ENCODE data around the gene PRICKLE4. TPM values are rescaled to one million over a fixed set of nuclear protein-coding genes. Genes with fewer than 3 reads are reported as not detected.
A peak's percentile ranks its signal among the peaks of the same experiment; 100 is the strongest.

The PRICKLE4 gene
- total and polyA plus RNA-seq, 2 of the 13 experiments (the other 11 are each of a cell fraction or from before 2014, with no cell fraction given) = 0.92 to 1.2 TPM

GRCh38 chr6:41741625-41742490 is 38.7 kb upstream of the PRICKLE4 start (continued):
- TF ChIP-seq ZNF280D (CRISPR knock-in tag; IDR thresholded peaks at IDR 0.05) (no peak; the same call in 1 of the 2 replicates), ZFP37 (CRISPR knock-in tag; IDR thresholded peaks at IDR 0.05; ENCODE audit: borderline replicate concordance) (no peak), ZNF776 (CRISPR knock-in tag; IDR thresholded peaks at IDR 0.05) (no peak), BRD4 (CRISPR knock-in tag; IDR thresholded peaks at IDR 0.05) (no peak), ZNF343 (CRISPR knock-in tag; IDR thresholded peaks at IDR 0.05) (peak; percentile 100), ZNF562 (CRISPR knock-in tag; IDR thresholded peaks at IDR 0.05; ENCODE audit: borderline replicate concordance) (no peak), ZNF629 (CRISPR knock-in tag; conservative IDR thresholded peaks at IDR 0.05) (no peak), SRSF4 (IDR thresholded peaks at IDR 0.05; ENCODE audit: low read depth, low read length, poor library complexity, severe bottlenecking) (no peak), ZXDC (CRISPR knock-in tag; IDR thresholded peaks at IDR 0.05) (no peak), MED1 (CRISPR knock-in tag; IDR thresholded peaks at IDR 0.05) (peak; percentile 45; the same call in 1 of the 2 replicates), MXD1 (CRISPR knock-in tag; IDR thresholded peaks at IDR 0.05) (no peak), KDM2A (CRISPR knock-in tag; IDR thresholded peaks at IDR 0.05; ENCODE audit: borderline replicate concordance, low read depth) (peak; percentile 45; the same call in 1 of the 2 replicates), TIGD3 (CRISPR knock-in tag; IDR thresholded peaks at IDR 0.05; ENCODE audit: borderline replicate concordance) (no peak), XRCC5 (optimal IDR thresholded peaks at IDR 0.05; ENCODE audit: low read length) (peak; percentile 73), IKZF4 (CRISPR knock-in tag; IDR thresholded peaks at IDR 0.05; ENCODE audit: borderline replicate concordance, low read depth, not compliant biosample characterization) (no peak), BORCS8-MEF2B (CRISPR knock-in tag; IDR thresholded peaks at IDR 0.05) (no peak), ZNF484 (CRISPR knock-in tag; IDR thresholded peaks at IDR 0.05; ENCODE audit: borderline replicate concordance, low read depth) (no peak), MTERF4 (CRISPR knock-in tag; IDR thresholded peaks at IDR 0.05) (peak; percentile 56; the same call in 1 of the 2 replicates), ZBTB8A (CRISPR knock-in tag; IDR thresholded peaks at IDR 0.05; ENCODE audit: borderline replicate concordance, low read depth) (no peak), JUNB (CRISPR knock-in tag; IDR thresholded peaks at IDR 0.05; ENCODE audit: borderline replicate concordance) (no peak)

Measured in HepG2 (cell line).